Measurements from ENCODE around the gene NPAS1. TPM values are rescaled to one million over a fixed set of nuclear protein-coding genes. Genes with fewer than 3 reads are reported as not detected.

Gene NPAS1
- total RNA-seq, 1 experiment from 2014 or later = 4.8 TPM

GRCh38 chr19:47093254-47093653, 73.6 kb downstream of the NPAS1 start:
- peaks cover 48% of the 10 kb centered on the region for H3K36me3 ChIP-seq (ENCODE audit: insufficient read depth, low read length)

DNA sequence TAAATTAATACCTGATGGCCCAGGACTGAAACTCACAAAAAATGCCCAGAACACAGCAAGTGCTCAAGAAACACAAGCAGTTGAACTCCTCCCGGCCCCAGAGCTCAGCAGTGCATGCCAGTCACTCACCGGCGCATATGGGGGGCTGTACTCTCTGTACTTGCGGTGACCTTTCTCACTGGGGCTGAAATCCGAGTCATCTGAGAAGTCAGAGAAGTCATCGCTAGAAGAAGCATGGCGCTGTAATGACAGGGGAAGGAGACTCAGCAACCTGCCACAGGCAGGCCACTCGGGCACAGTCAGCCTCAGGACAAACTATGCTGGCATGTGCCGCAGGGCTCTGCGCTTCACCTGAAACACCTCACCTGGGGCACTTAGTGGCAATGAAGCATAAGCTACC, 74.2 kb downstream of the NPAS1 start:
- Histone ChIP-seq H3K4me3 (ENCODE audit: low read length) (no peak overlapping the region), H3K27me3 (ENCODE audit: low read length) (no peaks in the 10 kb centered on the region), H3K9ac (ENCODE audit: low read length) (no peak overlapping the region), H3K4me2 (ENCODE audit: low read depth, low read length, poor library complexity, severe bottlenecking) (no peak overlapping the region), H4K20me1 (ENCODE audit: insufficient read depth, low read depth, low read length) (peaks cover 37% of the 10 kb centered on the region), H3K79me2 (ENCODE audit: low read length) (peaks cover 80% of the 10 kb centered on the region), H2AFZ (ENCODE audit: low read length) (no peak overlapping the region), H3K27ac (ENCODE audit: low read length) (no peak overlapping the region), H3K4me1 (ENCODE audit: low read length) (no peaks in the 10 kb centered on the region), H3K9me3 (ENCODE audit: low read length) (no peaks in the 10 kb centered on the region), H3K36me3 (ENCODE audit: insufficient read depth, low read length) (peaks cover 48% of the 10 kb centered on the region), H3K9me2 (replicated peaks; ENCODE audit: insufficient read depth, low read length) (no peaks in the 10 kb centered on the region)
- no peak for DNase-seq

More at GRCh38 chr19:47093254-47093653, 73.6 kb downstream of the NPAS1 start:
- H3K4me3 ChIP-seq (ENCODE audit: low read length) = no peak overlapping the region
- no peak overlapping the region for H3K9ac ChIP-seq (ENCODE audit: low read length)
- DNase-seq = no peak
- no peaks in the 10 kb centered on the region for H3K27me3 ChIP-seq (ENCODE audit: low read length)
- peaks cover 35% of the 10 kb centered on the region for H4K20me1 ChIP-seq (ENCODE audit: insufficient read depth, low read depth, low read length)
- H3K79me2 ChIP-seq (ENCODE audit: low read length) = peaks cover 74% of the 10 kb centered on the region
- H3K9me3 ChIP-seq (ENCODE audit: low read length) = no peaks in the 10 kb centered on the region
- H2AFZ ChIP-seq (ENCODE audit: low read length) = no peak overlapping the region
- no peaks in the 10 kb centered on the region for H3K4me1 ChIP-seq (ENCODE audit: low read length)
- no peak overlapping the region for H3K4me2 ChIP-seq (ENCODE audit: low read depth, low read length, poor library complexity, severe bottlenecking)
- no peaks in the 10 kb centered on the region for H3K9me2 ChIP-seq (replicated peaks; ENCODE audit: insufficient read depth, low read length)
- H3K27ac ChIP-seq (ENCODE audit: low read length) = no peak overlapping the region

DNA sequence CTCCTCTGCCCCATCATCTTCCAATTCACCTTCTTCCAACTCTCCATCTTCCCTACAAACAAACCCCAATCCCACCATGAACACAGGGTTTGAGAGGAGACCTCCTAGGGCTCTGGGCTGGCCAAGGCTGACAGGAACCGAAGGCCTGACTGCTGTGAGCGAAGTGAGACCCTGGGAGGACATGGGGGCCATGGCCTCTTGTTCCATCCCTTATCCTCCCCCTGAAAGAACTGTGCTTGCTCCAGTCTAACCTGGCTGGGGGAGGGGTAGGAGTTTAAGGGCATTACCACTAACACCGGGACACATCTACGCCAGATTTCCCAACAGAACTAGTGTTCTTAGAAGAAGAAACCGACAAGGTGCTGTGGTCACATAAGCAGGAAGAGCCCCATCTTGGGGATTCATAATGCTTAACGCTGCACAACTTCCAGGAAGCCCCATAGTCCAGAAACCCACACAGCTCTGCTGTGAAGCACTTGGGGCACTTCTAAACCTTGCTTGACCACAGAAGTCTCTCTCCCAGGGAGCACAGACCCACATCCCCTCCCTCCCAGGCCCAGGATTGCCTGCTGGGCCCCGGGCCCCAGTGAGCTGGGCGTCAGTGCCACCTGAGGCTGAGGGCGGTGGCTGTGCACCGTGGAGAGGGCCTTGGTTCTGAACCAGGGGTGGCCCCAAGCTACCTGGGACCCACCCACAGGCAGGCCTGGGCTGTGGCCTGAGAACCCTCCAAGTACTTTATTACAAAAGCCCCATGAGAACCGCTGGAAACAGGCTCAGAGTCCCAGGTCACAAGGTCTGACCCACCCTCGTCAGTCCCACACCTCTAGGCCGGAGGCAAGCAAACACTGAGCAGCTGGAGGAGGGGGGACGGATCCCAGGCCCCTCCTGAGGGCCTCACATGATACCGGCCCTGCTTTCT, 75.2 kb downstream of the NPAS1 start:
- Histone ChIP-seq H3K4me3 (ENCODE audit: low read length) (no peak overlapping the region), H3K9me2 (replicated peaks; ENCODE audit: insufficient read depth, low read length) (no peaks in the 10 kb centered on the region), H3K9me3 (ENCODE audit: low read length) (no peaks in the 10 kb centered on the region), H3K36me3 (ENCODE audit: insufficient read depth, low read length) (peaks cover 43% of the 10 kb centered on the region), H3K4me1 (ENCODE audit: low read length) (no peaks in the 10 kb centered on the region), H3K9ac (ENCODE audit: low read length) (no peak overlapping the region), H3K27ac (ENCODE audit: low read length) (no peak overlapping the region), H3K4me2 (ENCODE audit: low read depth, low read length, poor library complexity, severe bottlenecking) (no peak overlapping the region), H4K20me1 (ENCODE audit: insufficient read depth, low read depth, low read length) (peaks cover 43% of the 10 kb centered on the region), H2AFZ (ENCODE audit: low read length) (no peak overlapping the region), H3K27me3 (ENCODE audit: low read length) (no peaks in the 10 kb centered on the region), H3K79me2 (ENCODE audit: low read length) (peaks cover 83% of the 10 kb centered on the region)
- DNase-seq = no peak

Other genes starting within 250 kb of the NPAS1 start
- gene SLC1A5, start 231.2 kb upstream of the NPAS1 start, total RNA-seq (2014; rRNA removed; shearing (Covaris generic); ENCODE audit: low replicate concordance) = 116 and 189 TPM in 2 replicates
- gene AP2S1, start 169.0 kb upstream of the NPAS1 start, total RNA-seq (2014; rRNA removed; shearing (Covaris generic); ENCODE audit: low replicate concordance) = 63.7 and 85.5 TPM in 2 replicates
- 19.7 and 30.4 TPM in 2 replicates for gene ARHGAP35, start 158.8 kb upstream of the NPAS1 start, total RNA-seq (2014; rRNA removed; shearing (Covaris generic); ENCODE audit: low replicate concordance)
- gene TMEM160, start 28.8 kb downstream of the NPAS1 start, total RNA-seq (2014; rRNA removed; shearing (Covaris generic); ENCODE audit: low replicate concordance) = 35.8 and 67.5 TPM in 2 replicates
- 13.0 and 29.4 TPM in 2 replicates for gene ZC3H4, start 93.9 kb downstream of the NPAS1 start, total RNA-seq (2014; rRNA removed; shearing (Covaris generic); ENCODE audit: low replicate concordance)
- 47.5 and 83.0 TPM in 2 replicates for gene SAE1, start 111.0 kb downstream of the NPAS1 start, total RNA-seq (2014; rRNA removed; shearing (Covaris generic); ENCODE audit: low replicate concordance)
- 4.0 and 8.9 TPM in 2 replicates for gene BBC3, start 211.4 kb downstream of the NPAS1 start, total RNA-seq (2014; rRNA removed; shearing (Covaris generic); ENCODE audit: low replicate concordance)
- 2.2 and 7.1 TPM in 2 replicates for gene CCDC9, start 236.7 kb downstream of the NPAS1 start, total RNA-seq (2014; rRNA removed; shearing (Covaris generic); ENCODE audit: low replicate concordance)

Measured in Karpas-422 (cell line).